ENCODE results near the gene CCL3.

DNA sequence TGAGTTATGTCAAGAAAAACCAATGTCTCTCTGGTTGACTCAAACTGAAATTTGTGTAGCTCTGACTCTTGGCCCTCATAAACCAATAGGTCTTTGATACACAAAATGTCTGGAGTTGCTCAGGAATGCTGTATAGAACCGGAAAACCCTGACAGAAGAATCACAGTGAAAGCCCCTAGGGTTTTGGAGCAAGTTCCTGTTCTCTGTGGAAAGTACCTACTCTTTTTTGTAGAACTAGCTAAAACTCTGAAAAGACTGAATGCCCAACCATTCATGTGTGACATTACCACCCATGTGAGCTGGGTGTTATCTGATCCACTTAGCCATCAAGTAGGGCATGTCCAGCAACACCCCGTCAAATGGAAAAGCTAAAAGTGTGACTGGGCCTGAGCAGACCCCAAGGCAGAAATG, 42.5 kb upstream of the CCL3 start:
- TF ChIP-seq, protein P1, sequence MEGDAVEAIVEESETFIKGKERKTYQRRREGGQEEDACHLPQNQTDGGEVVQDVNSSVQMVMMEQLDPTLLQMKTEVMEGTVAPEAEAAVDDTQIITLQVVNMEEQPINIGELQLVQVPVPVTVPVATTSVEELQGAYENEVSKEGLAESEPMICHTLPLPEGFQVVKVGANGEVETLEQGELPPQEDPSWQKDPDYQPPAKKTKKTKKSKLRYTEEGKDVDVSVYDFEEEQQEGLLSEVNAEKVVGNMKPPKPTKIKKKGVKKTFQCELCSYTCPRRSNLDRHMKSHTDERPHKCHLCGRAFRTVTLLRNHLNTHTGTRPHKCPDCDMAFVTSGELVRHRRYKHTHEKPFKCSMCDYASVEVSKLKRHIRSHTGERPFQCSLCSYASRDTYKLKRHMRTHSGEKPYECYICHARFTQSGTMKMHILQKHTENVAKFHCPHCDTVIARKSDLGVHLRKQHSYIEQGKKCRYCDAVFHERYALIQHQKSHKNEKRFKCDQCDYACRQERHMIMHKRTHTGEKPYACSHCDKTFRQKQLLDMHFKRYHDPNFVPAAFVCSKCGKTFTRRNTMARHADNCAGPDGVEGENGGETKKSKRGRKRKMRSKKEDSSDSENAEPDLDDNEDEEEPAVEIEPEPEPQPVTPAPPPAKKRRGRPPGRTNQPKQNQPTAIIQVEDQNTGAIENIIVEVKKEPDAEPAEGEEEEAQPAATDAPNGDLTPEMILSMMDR (conservative IDR thresholded peaks at IDR 0.05 in 1 of 2, IDR thresholded peaks at IDR 0.05 in 1 of 2; ENCODE audit: extremely low read depth in 1 of 2, insufficient read depth in 1 of 2, low read depth in 1 of 2, low read length in 2 of 2), result no peak
- TF ChIP-seq EZH2 (IDR thresholded peaks at IDR 0.05; ENCODE audit: borderline replicate concordance, low read length), result no peak

All from mammary epithelial cell (primary cell).